AG04450 (cell line): ENCODE measurements around the gene CARD8. TPM values are rescaled to one million over a fixed set of nuclear protein-coding genes. Genes with fewer than 3 reads are reported as not detected.
A peak's percentile ranks its signal among the peaks of the same experiment; 100 is the strongest.

Experiments
- CTCF ChIA-PET: fragments of 300-600, 350-600 bp; formaldehyde crosslinking; extraction: SDS; loops from one replicate; lab custom pipeline; 2022; ENCODE audit warnings: antibody characterized with exemption, inconsistent platforms; lab: Charles Lee
- POLR2A ChIA-PET: fragments of 350-600 bp; formaldehyde crosslinking; extraction: SDS; loops from one replicate; lab custom pipeline; 2021; ENCODE audit warnings: antibody characterized with exemption, inconsistent platforms; lab: Yijun Ruan, JAX
- DNase-seq: peaks from one replicate; pipeline ENCODE4 v3.0.0-alpha.2; 2011; ENCODE audit warnings: low read depth, low spot score
- H3K27ac ChIP-seq: one replicate; pipeline ENCODE4 v1.5.1; 2012; ENCODE audit warnings: low read depth, low read length, control low read depth
- H3K27me3 ChIP-seq: one replicate; pipeline ENCODE4 v1.6.0; 2012; ENCODE audit warnings: low read length; ENCODE audit not compliant: control insufficient read depth, insufficient read depth
- H3K4me3 ChIP-seq: 2 replicates; pipeline ENCODE4 v1.5.1; 2011; ENCODE audit warnings: mild to moderate bottlenecking, low read depth, low read length, control low read depth
- H3K9me3 ChIP-seq: 2 replicates; pipeline ENCODE4 v1.5.1; 2012; ENCODE audit warnings: low read length; ENCODE audit not compliant: control insufficient read depth, insufficient read depth
- CTCF ChIP-seq: IDR thresholded peaks from 2 replicates; pipeline ENCODE4 v1.5.1; 2011; ENCODE audit warnings: low read depth, low read length, control low read depth, inconsistent platforms
- polyA plus RNA-seq: library from polyadenylated mRNA; depleted of rRNA; stranded (reverse); fragments of >200 nt; gene quantifications from 2 replicates; pipeline ENCODE4 v1.2.3, GENCODE V29; 2011

The CARD8 gene
- polyA plus RNA-seq, 1 experiment = 22.4 TPM

- DNase-seq = peak; percentile 27
- CTCF ChIA-PET = interaction anchor here (1.0 to 1.7 kb wide), 3 partner anchors 10 to 13 kb away, joined by 4 to 6 read pairs (median 4); no protein-coding TSS in a partner anchor
- POLR2A ChIA-PET = interaction anchor here (1.0 kb wide), 1 partner anchor 13 kb away, joined by 3 read pairs; no protein-coding TSS in a partner anchor
These were observed 65.3 kb downstream of the CARD8 start for GRCh38 chr19:48190288-48190884.

GRCh38 chr19:48186541-48186991 lies 69.1 kb downstream of the CARD8 start:
- CTCF ChIA-PET = interaction anchor here (0.7 to 2.9 kb wide), 2 partner anchors 8 to 1347 kb away, joined by 5 to 11 read pairs; no protein-coding TSS in a partner anchor

More at GRCh38 chr19:48190288-48190884, 65.3 kb downstream of the CARD8 start:
- Histone ChIP-seq H3K27me3 (no peaks in the 10 kb centered on the region), H3K27ac (no peak overlapping the region), H3K9me3 (peaks cover 3% of the 10 kb centered on the region; the same call in 1 of the 2 replicates), H3K4me3 (no peak overlapping the region)
- TF ChIP-seq CTCF = no peak

GRCh38 chr19:48186015-48186414 lies 69.7 kb downstream of the CARD8 start:
- no peak for DNase-seq
- H3K9me3 ChIP-seq = peaks cover 15% of the 10 kb centered on the region
- H3K27ac ChIP-seq = no peak overlapping the region
- ChIA-PET CTCF (interaction anchor here (2.9 kb wide), 1 partner anchor 8 kb away, joined by 11 read pairs; no protein-coding TSS in a partner anchor), POLR2A (no interaction called here)
- H3K4me3 ChIP-seq = no peak overlapping the region
- TF ChIP-seq CTCF = no peak
- H3K27me3 ChIP-seq = no peaks in the 10 kb centered on the region

More at GRCh38 chr19:48186541-48186991, 69.1 kb downstream of the CARD8 start:
- Histone ChIP-seq H3K27ac (no peak overlapping the region), H3K27me3 (no peaks in the 10 kb centered on the region), H3K9me3 (peaks cover 12% of the 10 kb centered on the region), H3K4me3 (no peak overlapping the region)
- no peak for TF ChIP-seq CTCF
- DNase-seq = no peak
- POLR2A ChIA-PET = no interaction called here

GRCh38 chr19:48183356-48183755 lies 72.4 kb downstream of the CARD8 start:
- POLR2A ChIA-PET = interaction anchor here (0.5 kb wide), 1 partner anchor 13 kb away, joined by 3 read pairs; no protein-coding TSS in a partner anchor
- Histone ChIP-seq H3K9me3 (peaks cover 15% of the 10 kb centered on the region), H3K27ac (no peak overlapping the region), H3K4me3 (no peak overlapping the region), H3K27me3 (no peaks in the 10 kb centered on the region)
- TF ChIP-seq CTCF = no peak
- DNase-seq = no peak
- CTCF ChIA-PET = interaction anchor here (2.9 kb wide), 1 partner anchor 11 kb away, joined by 11 read pairs; no protein-coding TSS in a partner anchor

- CTCF ChIA-PET = no interaction called here
- POLR2A ChIA-PET = no interaction called here
- no peak for DNase-seq
These were observed 73.3 kb downstream of the CARD8 start for GRCh38 chr19:48182434-48182833.

More at GRCh38 chr19:48182434-48182833, 73.3 kb downstream of the CARD8 start:
- Histone ChIP-seq H3K9me3 (peaks cover 15% of the 10 kb centered on the region), H3K27me3 (no peaks in the 10 kb centered on the region), H3K27ac (no peak overlapping the region), H3K4me3 (no peak overlapping the region)
- no peak for TF ChIP-seq CTCF
